Activated CD4-positive, alpha-beta T cell treated with anti-CD3 and anti-CD28 coated beads, Interleukin-2, amount 50 U/mL, for 24 hours (primary cell): ENCODE data around the gene NDUFB6.
A peak's percentile ranks its signal among the peaks of the same experiment; 100 is the strongest.
"Not testable (repeated sequence)": the region's sequence is repeated elsewhere in the genome, so short reads cannot be mapped to it uniquely, and the experiment has no call there.

Source experiments
- DNase-seq, 2 donors: peaks; one replicate each; pipeline ENCODE4 v3.0.0-alpha.2; 2020; ENCODE audit warnings: low read depth in 1 of 2, low spot score in 1 of 2

The NDUFB6 gene

GRCh38 chr9:32571969-32572899 lies 725 bp downstream of the NDUFB6 start:
- peak; percentile 11 to 73 for DNase-seq

- no peak for DNase-seq
Observed at GRCh38 chr9:32570262-32570661, 2.7 kb downstream of the NDUFB6 start.

GRCh38 chr9:32566770-32567169 lies 6.2 kb downstream of the NDUFB6 start:
- DNase-seq = no peak

- DNase-seq = no peak
Observed at GRCh38 chr9:32565967-32566366, 7.0 kb downstream of the NDUFB6 start.

- no peak for DNase-seq
Observed at GRCh38 chr9:32558408-32558934, 14.5 kb downstream of the NDUFB6 start.

GRCh38 chr9:32554591-32554990 lies 18.4 kb downstream of the NDUFB6 start:
- DNase-seq = no peak

GRCh38 chr9:32554107-32554506 lies 18.9 kb downstream of the NDUFB6 start:
- DNase-seq = no peak

- peak; percentile 83 to 85 for DNase-seq
Observed at GRCh38 chr9:32552172-32552872, 20.6 kb downstream of the NDUFB6 start, which contains the start of the genes SMIM27 and TOPORS. Gene SMIM27 (plus strand): TSS chr9:32552327. CDS start chr9:32552435, 108 bp downstream. Gene TOPORS (minus strand): TSS chr9:32552586. CDS start chr9:32552436, 150 bp downstream.

GRCh38 chr9:32551276-32552051 lies 21.5 kb downstream of the NDUFB6 start:
- peak; percentile 24 to 42 for DNase-seq

GRCh38 chr9:32550562-32551275 lies 22.2 kb downstream of the NDUFB6 start:
- peak; percentile 84 to 87 for DNase-seq

GRCh38 chr9:32550150-32550561 lies 22.8 kb downstream of the NDUFB6 start:
- DNase-seq = peak in 1 of 2 donors; percentile 7

GRCh38 chr9:32548213-32548612 lies 24.7 kb downstream of the NDUFB6 start:
- DNase-seq = not testable (repeated sequence)

GRCh38 chr9:32545884-32546283 lies 27.1 kb downstream of the NDUFB6 start:
- DNase-seq = no peak

GRCh38 chr9:32543047-32543446 lies 29.9 kb downstream of the NDUFB6 start:
- no peak for DNase-seq

GRCh38 chr9:32533816-32534215 lies 39.1 kb downstream of the NDUFB6 start:
- DNase-seq = no peak

GRCh38 chr9:32533336-32533735 lies 39.6 kb downstream of the NDUFB6 start:
- DNase-seq = no peak

- DNase-seq = no peak
Observed at GRCh38 chr9:32526707-32527048, 46.3 kb downstream of the NDUFB6 start.

- DNase-seq = peak; percentile 42 to 61
Observed at GRCh38 chr9:32526041-32526706, 46.8 kb downstream of the NDUFB6 start, which contains the start of gene RIGI. Gene RIGI (minus strand): TSS chr9:32526196. CDS start chr9:32526166, 30 bp downstream.

GRCh38 chr9:32525709-32526030 lies 47.3 kb downstream of the NDUFB6 start:
- DNase-seq = no peak
